Activated B cell treated with CpG ODN at 0.5 μM for 24 hours (primary cell): Measurements from ENCODE around the gene HDAC3. TPM values are rescaled to one million over a fixed set of nuclear protein-coding genes. Genes with fewer than 3 reads are reported as not detected.

ENCODE experiments used
- ATAC-seq: fragments of 200-7000 bp; cut with Tn5 transposase; one replicate; pipeline ENCODE4 v1.10.0; 2021; ENCODE audit warnings: low read depth, mild to moderate bottlenecking, moderate library complexity
- CTCF ChIA-PET: fragments of 350-600 bp; sonication (Branson Sonifier 250); formaldehyde crosslinking; loops from one replicate; lab custom pipeline; 2021; ENCODE audit warnings: antibody characterized with exemption; lab: Charles Lee
- POLR2A ChIA-PET: fragments of 350-600 bp; sonication (Branson Sonifier 250); formaldehyde crosslinking; loops from one replicate; lab custom pipeline; 2021; ENCODE audit warnings: antibody characterized with exemption; lab: Charles Lee
- DNase-seq: peaks from one replicate; pipeline ENCODE4 v3.0.0; 2022
- H3K27ac Mint-ChIP-seq: one replicate; pipeline ENCODE4 v1.8.0; 2020; ENCODE audit warnings: mixed read lengths
- H3K27me3 Mint-ChIP-seq: one replicate; pipeline ENCODE4 v1.8.0; 2021; ENCODE audit warnings: mixed read lengths
- H3K36me3 Mint-ChIP-seq: one replicate; pipeline ENCODE4 v1.8.0; 2021; ENCODE audit warnings: low read depth, mixed read lengths
- H3K4me1 Mint-ChIP-seq: one replicate; pipeline ENCODE4 v1.8.0; 2021; ENCODE audit warnings: mixed read lengths
- H3K4me3 Mint-ChIP-seq: one replicate; pipeline ENCODE4 v1.8.0; 2020; ENCODE audit warnings: mild to moderate bottlenecking, mixed read lengths
- H3K9me3 Mint-ChIP-seq: one replicate; pipeline ENCODE4 v1.8.0; 2020; ENCODE audit warnings: mixed read lengths
- CTCF ChIP-seq: fragments of 200-600 bp; IDR thresholded peaks from one replicate; pipeline ENCODE4 v1.8.0; 2022; ENCODE audit warnings: antibody characterized with exemption, mild to moderate bottlenecking
- intact Hi-C: fragments of 100-400 bp; cut with micrococcal nuclease; formaldehyde crosslinking; loops from one replicate; pipeline ENCODE4 v1.15.1; 2024
- total RNA-seq: library from RNA; stranded (reverse); gene quantifications from 2 replicates; pipeline ENCODE4 v1.2.3, GENCODE V29; 2022

Gene HDAC3
- total RNA-seq, 1 donor from 2014 or later, result 102 TPM

DNA sequence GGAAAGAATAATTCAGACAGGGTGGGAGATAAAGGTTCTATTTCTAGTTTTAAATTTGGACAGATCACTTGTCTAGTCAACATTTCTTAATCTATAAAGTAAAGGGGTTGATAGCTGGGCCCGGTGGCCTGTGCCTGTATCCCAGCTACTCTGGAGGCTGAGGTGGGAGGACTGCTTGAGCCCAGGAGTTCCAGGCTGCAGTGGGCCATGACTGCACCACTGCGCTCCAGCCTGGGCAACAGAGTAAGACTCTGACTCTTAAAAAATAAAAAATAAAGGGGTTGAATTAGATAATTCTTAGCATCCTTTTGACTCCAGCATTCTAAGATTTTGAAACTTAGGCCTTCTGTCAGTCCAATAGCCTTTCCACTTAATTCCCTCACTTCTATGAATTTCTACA, 28.6 kb downstream of the HDAC3 start:
- Mint-ChIP-seq H3K9me3 (no peaks in the 10 kb centered on the region), H3K27me3 (no peaks in the 10 kb centered on the region), H3K27ac (peak overlapping the region; percentile 93), H3K4me3 (peak overlapping the region; percentile 38), H3K4me1 (peaks cover 84% of the 10 kb centered on the region), H3K36me3 (peaks cover 21% of the 10 kb centered on the region)
- ATAC-seq (no peak), DNase-seq (no peak)
- CTCF ChIA-PET, result interaction anchor here (1.2 to 5.2 kb wide), 3 partner anchors 11 to 44 kb away, joined by 3 to 32 read pairs (median 7); partner anchors contain the start of gene DIAPH1
- intact Hi-C loops, result no loop called here
- TF ChIP-seq CTCF, result no peak
- POLR2A ChIA-PET, result interaction anchor here (1.4 to 5.7 kb wide), 2 partner anchors 10 to 28 kb away, joined by 3 to 63 read pairs; partner anchors contain the start of genes DIAPH1, HDAC3 and RELL2

GRCh38 chr5:141605523-141606277, 30.9 kb downstream of the HDAC3 start:
- ATAC-seq (peak; percentile 97), DNase-seq (no peak)
- TF ChIP-seq CTCF, result no peak
- H3K27ac Mint-ChIP-seq, result peak overlapping the region; percentile 93
- ChIA-PET CTCF (interaction anchor here (1.8 to 5.2 kb wide), 3 partner anchors 11 to 14 kb away, joined by 7 to 33 read pairs (median 32); partner anchors contain the start of gene DIAPH1), POLR2A (interaction anchor here (0.5 to 5.7 kb wide), 9 partner anchors 8 to 45 kb away, joined by 3 to 63 read pairs (median 3); partner anchors contain the start of gene DIAPH1)
- H3K9me3 Mint-ChIP-seq, result no peaks in the 10 kb centered on the region
- H3K4me1 Mint-ChIP-seq, result peaks cover 84% of the 10 kb centered on the region
- no peaks in the 10 kb centered on the region for H3K27me3 Mint-ChIP-seq
- peak overlapping the region; percentile 76 for H3K4me3 Mint-ChIP-seq
- peaks cover 10% of the 10 kb centered on the region for H3K36me3 Mint-ChIP-seq
- intact Hi-C loops, result loop anchor here (1.0 kb wide), 4 partner anchors 8 to 31 kb away; partner anchors contain the start of genes HDAC3 and RELL2

DNA sequence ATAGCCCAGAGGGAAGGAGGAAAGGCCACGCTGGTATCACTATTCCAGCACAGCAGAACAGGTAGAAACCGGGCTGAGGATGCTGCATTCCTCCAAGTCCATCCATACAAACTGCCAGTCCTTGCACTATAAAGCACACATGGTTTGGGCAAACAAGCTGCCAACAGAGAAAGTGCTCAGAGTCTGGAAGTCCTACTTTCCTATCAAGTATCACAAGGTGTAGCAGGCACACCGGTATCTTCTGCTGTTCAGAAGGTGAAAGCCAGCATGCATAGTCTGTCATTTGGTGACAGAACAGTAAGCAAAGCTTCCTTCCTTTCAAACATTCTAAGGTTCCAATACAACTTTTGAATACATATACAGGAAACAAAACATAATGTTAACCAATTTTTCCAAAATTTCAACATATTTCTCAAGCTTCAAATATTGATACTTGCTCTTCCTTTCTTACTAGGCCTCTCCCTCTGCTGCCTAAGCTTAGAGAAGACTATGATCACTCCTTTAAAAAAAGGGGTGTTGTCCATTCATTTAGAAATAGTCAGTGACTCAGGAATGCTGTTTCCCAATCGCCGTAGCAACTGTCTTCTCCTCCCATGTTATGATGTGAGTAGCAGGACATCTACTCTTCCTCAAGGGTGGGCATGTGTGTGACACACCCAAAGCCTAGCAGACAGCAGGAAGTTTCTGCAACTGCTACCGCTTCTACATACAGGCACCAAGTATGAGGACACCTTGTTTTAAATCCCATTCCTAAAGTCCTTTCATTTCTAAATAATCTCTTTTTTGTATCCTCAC, 32.5 kb downstream of the HDAC3 start:
- Mint-ChIP-seq H3K36me3 (peaks cover 6% of the 10 kb centered on the region), H3K27me3 (no peaks in the 10 kb centered on the region), H3K27ac (peak overlapping the region; percentile 86), H3K9me3 (no peaks in the 10 kb centered on the region), H3K4me3 (peak overlapping the region; percentile 44), H3K4me1 (peaks cover 89% of the 10 kb centered on the region)
- no peak for TF ChIP-seq CTCF
- CTCF ChIA-PET, result interaction anchor here (0.8 to 4.9 kb wide), 4 partner anchors 11 to 40 kb away, joined by 4 to 33 read pairs (median 8); partner anchors contain the start of gene DIAPH1
- POLR2A ChIA-PET, result interaction anchor here (0.8 to 1.8 kb wide), 3 partner anchors 13 to 47 kb away, joined by 3 to 7 read pairs (median 3); partner anchors contain the start of genes DIAPH1 and FCHSD1
- intact Hi-C loops, result no loop called here
- no peak for ATAC-seq
- no peak for DNase-seq

GRCh38 chr5:141602606-141603005, 34.0 kb downstream of the HDAC3 start:
- Mint-ChIP-seq H3K4me1 (peaks cover 90% of the 10 kb centered on the region), H3K4me3 (no peak overlapping the region), H3K36me3 (peaks cover 4% of the 10 kb centered on the region), H3K9me3 (peaks cover 2% of the 10 kb centered on the region), H3K27me3 (no peaks in the 10 kb centered on the region), H3K27ac (peak overlapping the region; percentile 18)
- POLR2A ChIA-PET, result no interaction called here
- CTCF ChIA-PET, result interaction anchor here (1.3 to 4.9 kb wide), 4 partner anchors 9 to 17 kb away, joined by 3 to 33 read pairs (median 8); no protein-coding TSS in a partner anchor
- DNase-seq (no peak), ATAC-seq (no peak)
- intact Hi-C loops, result no loop called here
- TF ChIP-seq CTCF, result no peak
